Glutamatergic neuron (in vitro differentiated cells): ENCODE measurements around the gene LHX3. TPM values are rescaled to one million over a fixed set of nuclear protein-coding genes. Genes with fewer than 3 reads are reported as not detected.

Experiments
- DNase-seq: peaks from one replicate; pipeline ENCODE4 v3.0.0; 2022
- H3K27ac Mint-ChIP-seq: one replicate; pipeline ENCODE4 v1.8.0; 2020; ENCODE audit warnings: mild to moderate bottlenecking, mixed read lengths, inconsistent platforms; ENCODE audit not compliant: unreplicated experiment
- H3K27me3 Mint-ChIP-seq: one replicate; pipeline ENCODE4 v1.8.0; 2020; ENCODE audit warnings: mild to moderate bottlenecking, moderate library complexity, mixed read lengths, inconsistent platforms; ENCODE audit not compliant: unreplicated experiment
- H3K36me3 Mint-ChIP-seq: one replicate; pipeline ENCODE4 v1.8.0; 2020; ENCODE audit warnings: mild to moderate bottlenecking, mixed read lengths, inconsistent platforms; ENCODE audit not compliant: unreplicated experiment
- H3K4me1 Mint-ChIP-seq: one replicate; pipeline ENCODE4 v1.8.0; 2020; ENCODE audit warnings: mild to moderate bottlenecking, low read depth, mixed read lengths, inconsistent platforms; ENCODE audit not compliant: unreplicated experiment
- H3K4me3 Mint-ChIP-seq: one replicate; pipeline ENCODE4 v1.8.0; 2020; ENCODE audit warnings: mild to moderate bottlenecking, mixed read lengths, inconsistent platforms; ENCODE audit not compliant: unreplicated experiment
- H3K9me3 Mint-ChIP-seq: one replicate; pipeline ENCODE4 v1.8.0; 2020; ENCODE audit warnings: mild to moderate bottlenecking, moderate library complexity, mixed read lengths, inconsistent platforms; ENCODE audit not compliant: unreplicated experiment
- long read RNA-seq: library from polyadenylated mRNA; unstranded; transcript quantifications from one replicate; pipeline ENCODE4 v2.0.0, GENCODE V29; 2020; ENCODE audit not compliant: unreplicated experiment
- total RNA-seq: library from RNA; stranded (reverse); fragmentation: NEBNext Ultra II Directional; extraction: Animal tissue kit (Norgen Biotek cat#: 25700); gene quantifications from one replicate; pipeline ENCODE4 v1.2.1, GENCODE V29; 2021; ENCODE audit not compliant: unreplicated experiment
- TF ChIP-seq, protein P1 (sequence below): fragments of 200-600 bp; sonication (generic); IDR thresholded peaks from one replicate; pipeline ENCODE4 v1.5.0; 2021; ENCODE audit not compliant: partially characterized antibody, unreplicated experiment

LHX3 gene
- 0.81 TPM for total RNA-seq
- long read RNA-seq = 0 reads

DNA sequence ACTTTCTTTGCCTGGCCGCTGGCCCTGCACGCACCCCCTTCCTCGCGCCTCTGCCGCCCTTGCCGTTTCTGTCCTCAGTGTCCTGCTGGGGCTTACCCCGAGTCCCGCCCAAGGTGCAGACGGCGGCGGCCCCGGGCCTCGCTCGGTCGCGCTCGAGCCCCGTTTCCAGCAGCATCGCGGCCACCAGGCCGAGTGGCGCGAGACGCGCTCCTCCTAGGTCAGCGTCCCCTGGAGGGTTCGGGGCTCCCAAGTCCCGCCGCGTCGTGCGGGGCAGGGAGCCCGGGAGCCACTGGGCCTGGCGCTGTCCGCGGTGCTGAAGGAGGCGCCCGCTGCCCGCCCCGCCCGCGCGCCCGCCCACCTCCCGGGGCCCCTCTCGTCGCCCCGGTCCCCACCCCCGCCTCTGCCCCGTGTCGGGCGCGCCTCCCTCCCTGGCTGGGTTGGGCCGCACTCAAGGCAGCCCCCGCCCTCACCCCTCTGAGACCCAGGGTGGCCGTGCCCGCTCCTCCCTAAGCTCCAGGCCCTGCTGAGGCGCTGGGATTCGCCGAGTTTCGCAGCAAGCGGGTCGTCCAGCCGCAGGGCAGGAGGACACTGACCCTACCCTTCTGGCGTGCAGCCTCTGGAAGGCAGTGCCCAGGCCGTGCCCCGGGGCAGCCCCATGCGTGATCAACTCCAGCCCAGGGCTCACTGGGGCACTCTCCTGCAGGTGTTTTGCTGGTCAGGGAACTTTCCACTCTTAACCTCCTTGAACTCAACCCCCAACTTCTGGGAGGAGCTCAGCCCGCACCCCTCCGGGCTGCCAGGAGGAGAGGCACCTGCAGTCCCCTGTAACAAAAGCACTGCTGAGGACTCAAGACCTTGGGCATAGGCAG lies at the start of gene LHX3:
LHX3 (minus strand) TSS at position 291 of the 869 bp plus-strand sequence; CDS start at position 175, 116 bp downstream.
- no peak for DNase-seq
- H3K27ac Mint-ChIP-seq = no peak within 1 kb of the TSS
- peaks cover 8% of the 10 kb centered on the region for H3K27me3 Mint-ChIP-seq
- H3K36me3 Mint-ChIP-seq = no peaks in the 10 kb centered on the region
- H3K4me1 Mint-ChIP-seq = peaks cover 15% of the 10 kb centered on the region
- TF ChIP-seq, protein P1, sequence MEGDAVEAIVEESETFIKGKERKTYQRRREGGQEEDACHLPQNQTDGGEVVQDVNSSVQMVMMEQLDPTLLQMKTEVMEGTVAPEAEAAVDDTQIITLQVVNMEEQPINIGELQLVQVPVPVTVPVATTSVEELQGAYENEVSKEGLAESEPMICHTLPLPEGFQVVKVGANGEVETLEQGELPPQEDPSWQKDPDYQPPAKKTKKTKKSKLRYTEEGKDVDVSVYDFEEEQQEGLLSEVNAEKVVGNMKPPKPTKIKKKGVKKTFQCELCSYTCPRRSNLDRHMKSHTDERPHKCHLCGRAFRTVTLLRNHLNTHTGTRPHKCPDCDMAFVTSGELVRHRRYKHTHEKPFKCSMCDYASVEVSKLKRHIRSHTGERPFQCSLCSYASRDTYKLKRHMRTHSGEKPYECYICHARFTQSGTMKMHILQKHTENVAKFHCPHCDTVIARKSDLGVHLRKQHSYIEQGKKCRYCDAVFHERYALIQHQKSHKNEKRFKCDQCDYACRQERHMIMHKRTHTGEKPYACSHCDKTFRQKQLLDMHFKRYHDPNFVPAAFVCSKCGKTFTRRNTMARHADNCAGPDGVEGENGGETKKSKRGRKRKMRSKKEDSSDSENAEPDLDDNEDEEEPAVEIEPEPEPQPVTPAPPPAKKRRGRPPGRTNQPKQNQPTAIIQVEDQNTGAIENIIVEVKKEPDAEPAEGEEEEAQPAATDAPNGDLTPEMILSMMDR = no peak
- peaks cover 6% of the 10 kb centered on the region for H3K9me3 Mint-ChIP-seq
- peak within 1 kb of the TSS; percentile 61 for H3K4me3 Mint-ChIP-seq

GRCh38 chr9:136253246-136254130 lies 48.6 kb upstream of the LHX3 start:
- H3K9me3 Mint-ChIP-seq = no peaks in the 10 kb centered on the region
- no peak for DNase-seq
- TF ChIP-seq, protein P1 = no peak
- no peak overlapping the region for H3K27ac Mint-ChIP-seq
- peaks cover 7% of the 10 kb centered on the region for H3K4me1 Mint-ChIP-seq
- no peak overlapping the region for H3K4me3 Mint-ChIP-seq
- no peaks in the 10 kb centered on the region for H3K36me3 Mint-ChIP-seq
- peaks cover 3% of the 10 kb centered on the region for H3K27me3 Mint-ChIP-seq

DNA sequence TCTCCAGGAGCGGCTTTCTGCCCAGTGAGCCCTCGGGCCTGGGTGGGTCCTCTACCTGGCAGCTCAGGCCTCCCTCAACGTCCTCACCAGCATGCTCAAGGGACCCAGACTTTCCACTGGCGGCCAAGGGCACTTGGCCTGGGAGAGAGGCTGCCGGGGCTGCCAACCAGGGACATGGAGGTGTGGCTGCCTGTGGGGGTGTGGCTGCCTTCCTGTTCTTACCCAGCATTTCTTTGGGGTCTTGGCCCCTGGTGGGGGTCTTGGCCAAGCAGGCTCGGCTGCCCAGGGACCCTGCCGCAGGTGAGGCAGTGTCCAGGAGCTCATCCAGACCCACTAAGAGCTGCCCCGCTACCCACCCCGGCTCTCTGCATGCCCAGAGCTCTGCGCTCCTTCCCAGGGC lies 47.9 kb upstream of the LHX3 start:
- Mint-ChIP-seq H3K27me3 (peaks cover 3% of the 10 kb centered on the region), H3K36me3 (no peaks in the 10 kb centered on the region), H3K4me3 (no peak overlapping the region), H3K4me1 (peaks cover 7% of the 10 kb centered on the region), H3K27ac (no peak overlapping the region), H3K9me3 (no peaks in the 10 kb centered on the region)
- DNase-seq = no peak
- TF ChIP-seq, protein P1 = no peak

DNA sequence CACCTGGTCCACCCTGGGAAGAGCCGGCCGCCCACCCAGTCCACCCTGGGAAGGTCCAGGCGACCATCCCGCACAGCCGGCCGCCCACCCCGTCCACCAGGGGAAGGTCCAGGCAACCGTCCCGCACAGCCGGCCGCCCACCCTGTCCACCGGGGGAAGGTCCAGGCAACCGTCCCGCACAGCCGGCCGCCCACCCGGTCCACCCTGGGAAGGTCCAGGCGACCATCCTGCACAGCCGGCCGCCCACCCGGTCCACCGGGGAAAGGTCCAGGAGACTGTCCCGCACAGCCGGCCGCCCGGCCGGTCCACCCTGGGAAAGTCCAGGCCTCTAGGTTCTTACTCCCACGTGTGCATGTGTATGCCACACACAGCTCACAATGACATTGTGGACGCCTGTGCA lies 47.4 kb upstream of the LHX3 start:
- TF ChIP-seq, protein P1 = no peak
- Mint-ChIP-seq H3K27ac (no peak overlapping the region), H3K9me3 (no peaks in the 10 kb centered on the region), H3K4me1 (peaks cover 13% of the 10 kb centered on the region), H3K27me3 (peaks cover 3% of the 10 kb centered on the region), H3K4me3 (no peak overlapping the region), H3K36me3 (no peaks in the 10 kb centered on the region)
- DNase-seq = no peak
